SU-DHL-6 (cell line): ENCODE measurements around the gene FANCM.

ENCODE experiments used
- H2AFZ ChIP-seq: fragments of 200-600 bp; sonication (generic); 2 replicates; pipeline ENCODE4 v1.6.1; 2014; ENCODE audit warnings: low read depth, mild to moderate bottlenecking, moderate library complexity, mixed read lengths, antibody characterized with exemption, low read length; ENCODE audit not compliant: severe bottlenecking
- H3F3A ChIP-seq: fragments of 200-600 bp; shearing (Covaris generic); 2 replicates; pipeline ENCODE4 v1.6.0; 2016; ENCODE audit warnings: antibody characterized with exemption, mild to moderate bottlenecking; ENCODE audit not compliant: insufficient read depth
- H3K27ac ChIP-seq: fragments of 200-600 bp; sonication (generic); 2 replicates; pipeline ENCODE4 v1.5.1; 2016; ENCODE audit warnings: low read depth, mild to moderate bottlenecking, low read length, moderate library complexity, mixed read lengths
- H3K27me3 ChIP-seq: fragments of 200-600 bp; sonication (generic), shearing (Covaris generic); 2 replicates; pipeline ENCODE4 v1.6.0; 2014; ENCODE audit warnings: mild to moderate bottlenecking, low read length
- H3K36me3 ChIP-seq: fragments of 200-600 bp; sonication (generic); 2 replicates; pipeline ENCODE4 v1.6.1; 2014; ENCODE audit warnings: mild to moderate bottlenecking, low read length, mixed read lengths
- H3K4me2 ChIP-seq: fragments of 300-600, 200-600 bp; shearing (Covaris generic), sonication (generic); 2 replicates; pipeline ENCODE4 v1.6.0; 2014; ENCODE audit warnings: low read length, low read depth, mild to moderate bottlenecking; ENCODE audit not compliant: poor library complexity, severe bottlenecking
- H3K4me3 ChIP-seq: fragments of 200-600 bp; sonication (generic); 2 replicates; pipeline ENCODE4 v1.5.1; 2014; ENCODE audit warnings: antibody characterized with exemption, low read length, mild to moderate bottlenecking, mixed read lengths; ENCODE audit not compliant: insufficient read depth, poor library complexity, severe bottlenecking
- H3K79me2 ChIP-seq: fragments of 200-600 bp; sonication (generic); 2 replicates; pipeline ENCODE4 v1.6.1; 2014; ENCODE audit warnings: mild to moderate bottlenecking, low read length, moderate library complexity; ENCODE audit not compliant: insufficient read depth
- H3K9ac ChIP-seq: fragments of 200-600 bp; sonication (generic); 2 replicates; pipeline ENCODE4 v1.7.0; 2014; ENCODE audit warnings: mild to moderate bottlenecking, low read length
- H3K9me2 ChIP-seq: fragments of 200-600 bp; sonication (generic); replicated peaks from 2 replicates; pipeline ENCODE4 v1.6.1; 2014; ENCODE audit warnings: low read length; ENCODE audit not compliant: insufficient read depth
- H3K9me3 ChIP-seq: fragments of 200-600 bp; sonication (generic); 2 replicates; pipeline ENCODE4 v1.6.1; 2014; ENCODE audit warnings: low read length, mixed read lengths; ENCODE audit not compliant: insufficient read depth
- H4K20me1 ChIP-seq: fragments of 200-600 bp; sonication (generic); 2 replicates; pipeline ENCODE4 v1.6.1; 2014; ENCODE audit warnings: low read depth, mild to moderate bottlenecking, antibody characterized with exemption, low read length, moderate library complexity, mixed read lengths
- CTCF ChIP-seq: fragments of 200-600 bp; sonication (generic); IDR thresholded peaks from one replicate; pipeline ENCODE4 v1.5.1; 2017; ENCODE audit warnings: antibody characterized with exemption, mild to moderate bottlenecking, low read length, moderate library complexity; ENCODE audit not compliant: insufficient read depth, poor library complexity, severe bottlenecking
- EZH2phosphoT487 ChIP-seq: fragments of 200-600 bp; sonication (generic), shearing (Covaris generic); conservative IDR thresholded peaks from 2 replicates; pipeline ENCODE4 v1.6.1; 2018; ENCODE audit warnings: mild to moderate bottlenecking, antibody characterized with exemption, low read length, moderate library complexity, mixed read lengths

FANCM gene

GRCh38 chr14:45181329-45181728 is 45.6 kb downstream of the FANCM start:
- H3K9ac ChIP-seq = no peak overlapping the region
- H3K9me3 ChIP-seq = no peaks in the 10 kb centered on the region
- H3F3A ChIP-seq = 0 out of 2 replicates have a peak, but pooled peaks cover 4% of the 10 kb centered on the region
- H3K79me2 ChIP-seq = no peaks in the 10 kb centered on the region
- peaks cover 18% of the 10 kb centered on the region; the same call in 1 of the 2 replicates for H3K36me3 ChIP-seq
- no peak overlapping the region for H3K4me2 ChIP-seq
- H3K27me3 ChIP-seq = no peaks in the 10 kb centered on the region
- TF ChIP-seq CTCF (no peak), EZH2phosphoT487 (no peak)
- H3K4me3 ChIP-seq = no peak overlapping the region
- H4K20me1 ChIP-seq = no peaks in the 10 kb centered on the region
- no peak overlapping the region for H2AFZ ChIP-seq
- H3K9me2 ChIP-seq = no peaks in the 10 kb centered on the region
- H3K27ac ChIP-seq = no peak overlapping the region

- H3K27me3 ChIP-seq = no peaks in the 10 kb centered on the region
- H3K79me2 ChIP-seq = no peaks in the 10 kb centered on the region
- peaks cover 20% of the 10 kb centered on the region; the same call in 1 of the 2 replicates for H3K36me3 ChIP-seq
- no peaks in the 10 kb centered on the region for H3K9me3 ChIP-seq
- no peak overlapping the region for H3K9ac ChIP-seq
- no peak overlapping the region for H3K27ac ChIP-seq
- H3K4me2 ChIP-seq = no peak overlapping the region
- no peaks in the 10 kb centered on the region for H3K9me2 ChIP-seq
- H4K20me1 ChIP-seq = no peaks in the 10 kb centered on the region
- no peak overlapping the region for H2AFZ ChIP-seq
- no peak for TF ChIP-seq CTCF
- TF ChIP-seq EZH2phosphoT487 = no peak
- H3F3A ChIP-seq = 0 out of 2 replicates have a peak, but pooled peaks cover 4% of the 10 kb centered on the region
- H3K4me3 ChIP-seq = no peak overlapping the region
Observed at GRCh38 chr14:45181806-45182205, 46.1 kb downstream of the FANCM start.

- Histone ChIP-seq H3K4me3 (no peak overlapping the region), H3F3A (no peaks in the 10 kb centered on the region), H3K9me2 (no peaks in the 10 kb centered on the region), H4K20me1 (no peaks in the 10 kb centered on the region), H3K27me3 (no peaks in the 10 kb centered on the region), H2AFZ (no peak overlapping the region), H3K4me2 (no peak overlapping the region), H3K36me3 (peaks cover 26% of the 10 kb centered on the region; the same call in 1 of the 2 replicates), H3K27ac (no peak overlapping the region), H3K9me3 (no peaks in the 10 kb centered on the region), H3K9ac (no peak overlapping the region), H3K79me2 (no peaks in the 10 kb centered on the region)
- no peak for TF ChIP-seq EZH2phosphoT487
- no peak for TF ChIP-seq CTCF
Observed at GRCh38 chr14:45185100-45185814, 49.5 kb downstream of the FANCM start.
